ENCODE data around the gene PHF12. TPM values are rescaled to one million over a fixed set of nuclear protein-coding genes. Genes with fewer than 3 reads are reported as not detected.

PHF12 gene
- total and polyA plus RNA-seq, 2 of the 8 experiments (the other 6 are each of a cell fraction or from before 2014, with no cell fraction given): 38.8 to 65.7 TPM

DNA sequence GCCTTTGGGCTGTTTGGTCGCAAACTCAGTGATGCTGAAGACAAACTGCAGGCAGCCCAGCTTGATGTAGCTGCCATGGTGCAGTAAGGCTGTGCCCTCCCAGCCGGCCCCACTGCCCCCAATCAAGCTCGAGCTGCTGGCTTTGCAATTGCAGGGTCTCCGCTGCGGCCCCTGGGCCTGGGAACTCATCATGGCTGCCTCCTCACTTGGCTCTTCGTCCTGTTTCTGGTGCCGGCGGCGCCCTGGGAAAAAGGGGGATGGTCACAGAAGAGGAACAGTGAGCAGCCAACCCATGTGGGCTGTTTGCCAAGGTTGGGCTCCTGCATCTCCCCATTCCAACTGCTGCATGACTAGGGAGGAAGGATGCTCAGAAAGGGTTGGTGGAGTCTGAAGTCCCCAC is 45.0 kb downstream of the PHF12 start:
- no peak overlapping the region for H2BK20ac ChIP-seq (ENCODE audit: low read length)
- H3K79me1 ChIP-seq (ENCODE audit: low read depth, low read length): no peaks in the 10 kb centered on the region; the same call in 1 of the 2 replicates
- peaks cover 2 to 12% of the 10 kb centered on the region in 2 experiments for H4K20me1 ChIP-seq (replicated peaks in 1 of 2; ENCODE audit: control insufficient read depth in 1 of 2, insufficient read depth in 2 of 2, low read length in 2 of 2)
- peaks cover 40 to 57% (median 51%) of the 10 kb centered on the region in 4 experiments for H3K36me3 ChIP-seq (ENCODE audit: control insufficient read depth in 2 of 4, insufficient read depth in 4 of 4, low read length in 3 of 4)
- H2AFZ ChIP-seq (ENCODE audit: low read length): no peak overlapping the region
- H2AK5ac ChIP-seq (ENCODE audit: low read depth, low read length): no peak overlapping the region
- peaks cover 0 to 3% of the 10 kb centered on the region in 2 experiments; a peak in 1 of 4 replicates for H3K79me2 ChIP-seq (ENCODE audit: control insufficient read depth in 1 of 2, insufficient read depth in 2 of 2, low read length in 2 of 2)
- H3K23ac ChIP-seq (ENCODE audit: insufficient read length): no peak overlapping the region
- H3K9me3 ChIP-seq (ENCODE audit: insufficient read depth in 2 of 2, low read depth in 1 of 2, low read length in 1 of 2): no peaks in the 10 kb centered on the region
- H2BK120ac ChIP-seq (replicated peaks; ENCODE audit: low read depth, low read length): no peak overlapping the region
- H2BK5ac ChIP-seq (ENCODE audit: low read depth, low read length): no peak overlapping the region
- H3K4me2 ChIP-seq (ENCODE audit: insufficient read depth in 1 of 2, low read depth in 2 of 2, low read length in 2 of 2): no peak overlapping the region
- no peaks in the 10 kb centered on the region for H3K27me3 ChIP-seq (replicated peaks in 1 of 4; ENCODE audit: control insufficient read depth in 3 of 4, extremely low read depth in 1 of 4, insufficient read depth in 3 of 4, low read length in 3 of 4)
- no peak overlapping the region for H3K18ac ChIP-seq (ENCODE audit: extremely low read depth, low read length)
- no peak overlapping the region for H2BK15ac ChIP-seq (ENCODE audit: low read length)
- 91% methylated on average over 9 of the region's 9 CpGs; no CpG with 5 or more reads in 1 of the 2 experiments for WGBS, 2 experiments (ENCODE audit: extremely low coverage in 1 of 2, insufficient coverage in 1 of 2, insufficient read length in 1 of 2, insufficient replicate concordance in 2 of 2, low coverage in 1 of 2, low lambda C conversion rate in 2 of 2, missing lambda C conversion rate in 1 of 2)
- no peak overlapping the region for H4K91ac ChIP-seq (replicated peaks; ENCODE audit: insufficient read length, low read length)
- no peak overlapping the region for H3K27ac ChIP-seq (ENCODE audit: low read depth, low read length)
- H4K5ac ChIP-seq (ENCODE audit: insufficient read length, low read depth, low read length): no peak overlapping the region
- no peak overlapping the region for H2BK12ac ChIP-seq (ENCODE audit: low read depth, low read length)
- DNase-seq (ENCODE audit: low read depth in 1 of 2, low spot score in 2 of 2): no peak
- H3K14ac ChIP-seq (ENCODE audit: insufficient read length): no peak overlapping the region
- TF ChIP-seq ATF2 (IDR thresholded peaks at IDR 0.05; ENCODE audit: low read length) (no peak), SRF (IDR thresholded peaks at IDR 0.05; ENCODE audit: low read depth, low read length) (no peak), KDM5A (IDR thresholded peaks at IDR 0.05; ENCODE audit: low read length) (no peak), TAF7 (optimal IDR thresholded peaks at IDR 0.05; ENCODE audit: borderline replicate concordance, low read depth, low read length) (no peak), BACH1 (IDR thresholded peaks at IDR 0.05; ENCODE audit: low read length) (no peak), RXRA (IDR thresholded peaks at IDR 0.05; ENCODE audit: insufficient read depth, low read depth, low read length) (no peak), NANOG (IDR thresholded peaks at IDR 0.05; ENCODE audit: insufficient read depth, low read depth, low read length, poor library complexity, severe bottlenecking) (no peak), TEAD4 (IDR thresholded peaks at IDR 0.05; ENCODE audit: low read depth, low read length) (no peak), E2F6 (IDR thresholded peaks at IDR 0.05) (no peak), POLR2AphosphoS5 (IDR thresholded peaks at IDR 0.05; ENCODE audit: low read depth, low read length) (no peak), RBBP5 (IDR thresholded peaks at IDR 0.05; ENCODE audit: borderline replicate concordance, low read depth, low read length) (no peak)
- H3K23me2 ChIP-seq (ENCODE audit: low read depth, low read length): peaks cover 8% of the 10 kb centered on the region; the same call in 1 of the 2 replicates
- no peak overlapping the region; the same call in 1 of the 2 replicates for H4K8ac ChIP-seq (ENCODE audit: extremely low read depth, insufficient read depth, low read length)
- FAIRE-seq: no peak
- no peak overlapping the region for H3K4me3 ChIP-seq (ENCODE audit: extremely low read depth in 1 of 4, insufficient read depth in 2 of 4, low read depth in 3 of 4, low read length in 4 of 4)
- H3K9ac ChIP-seq (replicated peaks in 1 of 4; ENCODE audit: extremely low read depth in 1 of 4, low read depth in 3 of 4, low read length in 3 of 4): no peak overlapping the region
- no peak overlapping the region for H3K56ac ChIP-seq (replicated peaks; ENCODE audit: insufficient read length, low read depth, low read length)
- CTCF ChIA-PET (ENCODE audit: partially characterized antibody): interaction anchor here (1.6 to 9.6 kb wide), 5 partner anchors 17 to 210 kb away, joined by 4 to 123 read pairs (median 15); partner anchors contain the start of gene TLCD1
- H3K4me1 ChIP-seq (replicated peaks in 1 of 4; ENCODE audit: control insufficient read depth in 3 of 4, insufficient read depth in 4 of 4, low read length in 3 of 4): peaks cover 0 to 9% (median 7%) of the 10 kb centered on the region in 4 experiments; a peak in 6 of 7 replicates
- POLR2A ChIA-PET (ENCODE audit: partially characterized antibody): interaction anchor here (0.6 to 7.7 kb wide), 8 partner anchors 8 to 180 kb away, joined by 3 to 71 read pairs (median 4); partner anchors contain the start of genes FLOT2, NEK8, PHF12 and TLCD1
- H3K4ac ChIP-seq (replicated peaks; ENCODE audit: insufficient read length, low read depth, low read length): no peak overlapping the region
